Measurements from ENCODE around the gene IMPDH1. TPM values are rescaled to one million over a fixed set of nuclear protein-coding genes. Genes with fewer than 3 reads are reported as not detected.

The IMPDH1 gene
- total RNA-seq, 1 experiment from 2014 or later = 114 TPM

DNA sequence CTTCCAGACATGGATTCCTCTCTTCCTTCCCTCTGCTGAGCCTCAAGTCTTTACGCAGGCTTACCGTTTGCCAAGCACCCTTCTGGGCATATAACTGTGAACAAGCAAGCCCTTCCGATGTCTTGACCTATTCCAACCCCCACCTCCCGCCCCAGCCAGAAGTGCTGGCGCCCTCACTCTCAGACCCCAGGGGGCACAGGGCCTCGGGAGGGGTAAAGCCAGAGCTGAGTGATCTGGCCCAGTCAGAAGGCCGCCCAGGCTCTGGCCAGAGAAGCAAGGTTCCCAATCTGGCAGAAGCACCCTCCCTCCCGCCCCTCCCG, 49.5 kb downstream of the IMPDH1 start:
- no peak for TF ChIP-seq TCF7L2 (IDR thresholded peaks at IDR 0.05; ENCODE audit: low read depth, low read length)
- TF ChIP-seq, protein P1, sequence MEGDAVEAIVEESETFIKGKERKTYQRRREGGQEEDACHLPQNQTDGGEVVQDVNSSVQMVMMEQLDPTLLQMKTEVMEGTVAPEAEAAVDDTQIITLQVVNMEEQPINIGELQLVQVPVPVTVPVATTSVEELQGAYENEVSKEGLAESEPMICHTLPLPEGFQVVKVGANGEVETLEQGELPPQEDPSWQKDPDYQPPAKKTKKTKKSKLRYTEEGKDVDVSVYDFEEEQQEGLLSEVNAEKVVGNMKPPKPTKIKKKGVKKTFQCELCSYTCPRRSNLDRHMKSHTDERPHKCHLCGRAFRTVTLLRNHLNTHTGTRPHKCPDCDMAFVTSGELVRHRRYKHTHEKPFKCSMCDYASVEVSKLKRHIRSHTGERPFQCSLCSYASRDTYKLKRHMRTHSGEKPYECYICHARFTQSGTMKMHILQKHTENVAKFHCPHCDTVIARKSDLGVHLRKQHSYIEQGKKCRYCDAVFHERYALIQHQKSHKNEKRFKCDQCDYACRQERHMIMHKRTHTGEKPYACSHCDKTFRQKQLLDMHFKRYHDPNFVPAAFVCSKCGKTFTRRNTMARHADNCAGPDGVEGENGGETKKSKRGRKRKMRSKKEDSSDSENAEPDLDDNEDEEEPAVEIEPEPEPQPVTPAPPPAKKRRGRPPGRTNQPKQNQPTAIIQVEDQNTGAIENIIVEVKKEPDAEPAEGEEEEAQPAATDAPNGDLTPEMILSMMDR (IDR thresholded peaks at IDR 0.05) = no peak
- TF ChIP-seq, protein P2, sequence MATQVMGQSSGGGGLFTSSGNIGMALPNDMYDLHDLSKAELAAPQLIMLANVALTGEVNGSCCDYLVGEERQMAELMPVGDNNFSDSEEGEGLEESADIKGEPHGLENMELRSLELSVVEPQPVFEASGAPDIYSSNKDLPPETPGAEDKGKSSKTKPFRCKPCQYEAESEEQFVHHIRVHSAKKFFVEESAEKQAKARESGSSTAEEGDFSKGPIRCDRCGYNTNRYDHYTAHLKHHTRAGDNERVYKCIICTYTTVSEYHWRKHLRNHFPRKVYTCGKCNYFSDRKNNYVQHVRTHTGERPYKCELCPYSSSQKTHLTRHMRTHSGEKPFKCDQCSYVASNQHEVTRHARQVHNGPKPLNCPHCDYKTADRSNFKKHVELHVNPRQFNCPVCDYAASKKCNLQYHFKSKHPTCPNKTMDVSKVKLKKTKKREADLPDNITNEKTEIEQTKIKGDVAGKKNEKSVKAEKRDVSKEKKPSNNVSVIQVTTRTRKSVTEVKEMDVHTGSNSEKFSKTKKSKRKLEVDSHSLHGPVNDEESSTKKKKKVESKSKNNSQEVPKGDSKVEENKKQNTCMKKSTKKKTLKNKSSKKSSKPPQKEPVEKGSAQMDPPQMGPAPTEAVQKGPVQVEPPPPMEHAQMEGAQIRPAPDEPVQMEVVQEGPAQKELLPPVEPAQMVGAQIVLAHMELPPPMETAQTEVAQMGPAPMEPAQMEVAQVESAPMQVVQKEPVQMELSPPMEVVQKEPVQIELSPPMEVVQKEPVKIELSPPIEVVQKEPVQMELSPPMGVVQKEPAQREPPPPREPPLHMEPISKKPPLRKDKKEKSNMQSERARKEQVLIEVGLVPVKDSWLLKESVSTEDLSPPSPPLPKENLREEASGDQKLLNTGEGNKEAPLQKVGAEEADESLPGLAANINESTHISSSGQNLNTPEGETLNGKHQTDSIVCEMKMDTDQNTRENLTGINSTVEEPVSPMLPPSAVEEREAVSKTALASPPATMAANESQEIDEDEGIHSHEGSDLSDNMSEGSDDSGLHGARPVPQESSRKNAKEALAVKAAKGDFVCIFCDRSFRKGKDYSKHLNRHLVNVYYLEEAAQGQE (IDR thresholded peaks at IDR 0.05; ENCODE audit: insufficient read depth in 1 of 2, low read depth in 2 of 2, low read length in 1 of 2) = no peak
- no peak for TF ChIP-seq POLR2AphosphoS5 (IDR thresholded peaks at IDR 0.05; ENCODE audit: low read depth, low read length)
- no peak for TF ChIP-seq SIN3A (IDR thresholded peaks at IDR 0.05; ENCODE audit: borderline replicate concordance, insufficient read depth, low read depth, low read length)
- intact Hi-C loops (cut with micrococcal nuclease; ENCODE audit: unreplicated experiment) (no loop called here), in situ Hi-C loops (cut with HindIII; ENCODE audit: low pct_unique_long_range_greater_than_20kb, low sequenced_read_pairs) (no loop called here)
- ChIA-PET CTCF (interaction anchor here (0.6 kb wide), 1 partner anchor 15 kb away, joined by 5 read pairs; no protein-coding TSS in a partner anchor), POLR2A (no interaction called here)
- Histone ChIP-seq H3K4me1 (ENCODE audit: control insufficient read depth, insufficient read depth, low read length) (no peaks in the 10 kb centered on the region; the same call in 1 of the 2 replicates), H3K9me3 (ENCODE audit: control insufficient read depth, insufficient read depth, low read depth, low read length) (no peaks in the 10 kb centered on the region), H3K36me3 (ENCODE audit: control insufficient read depth, insufficient read depth, low read length) (no peaks in the 10 kb centered on the region), H3K27ac (ENCODE audit: low read length) (no peak overlapping the region), H3K4me3 (ENCODE audit: low read depth in 2 of 2, low read length in 2 of 2) (peak overlapping the region in 1 of 2 experiments; percentile 4; a peak in 1 of 4 replicates), H3K27me3 (ENCODE audit: control insufficient read depth, insufficient read depth, low read length) (peaks cover 17% of the 10 kb centered on the region)
- DNase-seq (ENCODE audit: low read depth, low spot score) (no peak), ATAC-seq (0 out of 2 replicates have a peak, but pooled peaks have one; percentile 13)
- no TSS peak for BruUV-seq (replicated peaks)

DNA sequence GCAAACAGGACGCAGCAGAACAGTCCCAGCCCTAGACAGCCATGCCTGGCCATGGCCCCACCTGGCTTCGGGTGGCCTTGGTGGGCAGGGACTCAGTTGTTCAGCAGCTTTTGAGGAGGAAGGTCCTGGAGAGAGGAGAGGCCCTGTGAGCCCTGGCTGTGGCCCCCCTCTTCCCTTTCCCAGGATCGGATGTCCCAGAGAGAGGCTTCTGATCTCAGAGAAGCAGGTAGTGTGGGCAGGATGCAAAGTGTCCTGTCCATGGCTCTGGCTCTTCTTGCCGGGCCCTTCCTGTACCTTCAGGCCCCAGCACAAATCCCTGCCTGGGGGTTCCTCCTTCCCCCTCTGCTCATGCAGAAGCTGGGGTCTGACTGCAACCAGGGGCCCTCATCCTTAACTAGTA, 49.8 kb downstream of the IMPDH1 start:
- no peak for TF ChIP-seq TCF7L2 (IDR thresholded peaks at IDR 0.05; ENCODE audit: low read depth, low read length)
- TF ChIP-seq, protein P2 (IDR thresholded peaks at IDR 0.05; ENCODE audit: insufficient read depth in 1 of 2, low read depth in 2 of 2, low read length in 1 of 2) = no peak
- TF ChIP-seq, protein P1 (IDR thresholded peaks at IDR 0.05) = no peak
- TF ChIP-seq POLR2AphosphoS5 (IDR thresholded peaks at IDR 0.05; ENCODE audit: low read depth, low read length) = no peak
- TF ChIP-seq SIN3A (IDR thresholded peaks at IDR 0.05; ENCODE audit: borderline replicate concordance, insufficient read depth, low read depth, low read length) = no peak
- Histone ChIP-seq H3K27me3 (ENCODE audit: control insufficient read depth, insufficient read depth, low read length) (peaks cover 15% of the 10 kb centered on the region), H3K4me1 (ENCODE audit: control insufficient read depth, insufficient read depth, low read length) (no peaks in the 10 kb centered on the region; the same call in 1 of the 2 replicates), H3K27ac (ENCODE audit: low read length) (no peak overlapping the region), H3K4me3 (ENCODE audit: low read depth in 2 of 2, low read length in 2 of 2) (peak overlapping the region in 1 of 2 experiments; percentile 4; a peak in 1 of 4 replicates), H3K36me3 (ENCODE audit: control insufficient read depth, insufficient read depth, low read length) (no peaks in the 10 kb centered on the region), H3K9me3 (ENCODE audit: control insufficient read depth, insufficient read depth, low read depth, low read length) (no peaks in the 10 kb centered on the region)
- in situ Hi-C loops (cut with HindIII; ENCODE audit: low pct_unique_long_range_greater_than_20kb, low sequenced_read_pairs) (no loop called here), intact Hi-C loops (cut with micrococcal nuclease; ENCODE audit: unreplicated experiment) (no loop called here)
- DNase-seq (ENCODE audit: low read depth, low spot score) (no peak), ATAC-seq (no peak)
- CTCF ChIA-PET = no interaction called here
- BruUV-seq (replicated peaks) = no TSS peak
- POLR2A ChIA-PET = interaction anchor here (0.5 kb wide), 1 partner anchor 9 kb away, joined by 3 read pairs; no protein-coding TSS in a partner anchor

All from Panc1 (cell line).